AG04449 (cell line): ENCODE results near the gene AVL9.

Experiments
- CTCF ChIA-PET: fragments of 350-600 bp; formaldehyde crosslinking; extraction: SDS; loops from one replicate; lab custom pipeline; 2021; ENCODE audit warnings: antibody characterized with exemption; lab: Yijun Ruan, JAX
- POLR2A ChIA-PET: fragments of 400-600, 350-600 bp; formaldehyde crosslinking; extraction: SDS; loops from one replicate; lab custom pipeline; 2020; ENCODE audit warnings: antibody characterized with exemption, inconsistent platforms; lab: Yijun Ruan, JAX
- DNase-seq: peaks from one replicate; pipeline ENCODE4 v3.0.0-alpha.2; 2010; ENCODE audit warnings: low read depth, low spot score
- H3K4me3 ChIP-seq: 2 replicates; pipeline ENCODE4 v1.5.1; 2011; ENCODE audit warnings: low read depth, mild to moderate bottlenecking, control low read depth, low read length
- TF ChIP-seq, protein P1 (sequence below): IDR thresholded peaks from one replicate; pipeline ENCODE4 v1.5.1; 2011; ENCODE audit warnings: mild to moderate bottlenecking, moderate library complexity, low read length, control low read depth, inconsistent platforms; ENCODE audit not compliant: insufficient read depth; ENCODE audit errors: missing control alignments

The AVL9 gene

DNA sequence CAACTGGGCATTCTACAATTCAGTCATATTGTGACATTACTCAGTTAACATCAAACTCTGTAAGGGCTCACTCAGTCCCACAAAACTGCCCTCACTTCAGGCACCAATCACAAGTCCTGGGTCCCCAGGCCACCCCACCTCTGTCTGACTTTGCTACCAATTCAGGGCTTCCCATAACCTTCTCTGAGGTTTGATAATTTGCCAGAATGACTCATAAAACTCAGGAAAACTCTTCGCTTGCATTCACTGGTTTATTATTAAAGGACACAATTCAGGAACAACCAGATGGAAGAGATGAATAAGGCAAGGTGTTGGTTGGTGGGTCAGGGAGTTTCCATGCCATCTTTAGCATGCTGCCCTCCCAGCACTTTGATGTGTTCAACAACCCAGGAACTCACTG is 41.3 kb downstream of the AVL9 start:
- no peak overlapping the region for H3K4me3 ChIP-seq
- no peak for DNase-seq
- TF ChIP-seq, protein P1, sequence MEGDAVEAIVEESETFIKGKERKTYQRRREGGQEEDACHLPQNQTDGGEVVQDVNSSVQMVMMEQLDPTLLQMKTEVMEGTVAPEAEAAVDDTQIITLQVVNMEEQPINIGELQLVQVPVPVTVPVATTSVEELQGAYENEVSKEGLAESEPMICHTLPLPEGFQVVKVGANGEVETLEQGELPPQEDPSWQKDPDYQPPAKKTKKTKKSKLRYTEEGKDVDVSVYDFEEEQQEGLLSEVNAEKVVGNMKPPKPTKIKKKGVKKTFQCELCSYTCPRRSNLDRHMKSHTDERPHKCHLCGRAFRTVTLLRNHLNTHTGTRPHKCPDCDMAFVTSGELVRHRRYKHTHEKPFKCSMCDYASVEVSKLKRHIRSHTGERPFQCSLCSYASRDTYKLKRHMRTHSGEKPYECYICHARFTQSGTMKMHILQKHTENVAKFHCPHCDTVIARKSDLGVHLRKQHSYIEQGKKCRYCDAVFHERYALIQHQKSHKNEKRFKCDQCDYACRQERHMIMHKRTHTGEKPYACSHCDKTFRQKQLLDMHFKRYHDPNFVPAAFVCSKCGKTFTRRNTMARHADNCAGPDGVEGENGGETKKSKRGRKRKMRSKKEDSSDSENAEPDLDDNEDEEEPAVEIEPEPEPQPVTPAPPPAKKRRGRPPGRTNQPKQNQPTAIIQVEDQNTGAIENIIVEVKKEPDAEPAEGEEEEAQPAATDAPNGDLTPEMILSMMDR: no peak
- ChIA-PET CTCF (no interaction called here), POLR2A (no interaction called here)

DNA sequence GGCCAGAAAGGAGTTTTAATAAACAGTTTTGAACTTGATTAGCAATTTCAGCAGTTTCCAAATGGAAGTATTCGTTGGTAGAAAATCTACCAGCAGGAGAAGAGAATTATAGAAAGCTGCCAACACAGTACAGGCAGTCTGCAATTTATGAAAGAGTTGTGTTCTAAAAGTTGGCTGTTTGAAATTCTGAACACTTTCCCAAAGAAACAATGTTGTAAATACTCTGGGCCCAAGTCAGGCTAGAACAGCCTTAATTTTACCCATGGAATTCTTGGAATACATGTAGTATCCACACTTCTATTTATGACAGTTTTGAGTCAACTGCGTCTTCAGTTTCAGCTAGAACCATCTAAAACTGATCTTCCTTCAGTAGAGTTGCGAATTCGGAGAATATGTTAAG is 42.5 kb downstream of the AVL9 start:
- no peak overlapping the region for H3K4me3 ChIP-seq
- TF ChIP-seq, protein P1: no peak
- ChIA-PET CTCF (no interaction called here), POLR2A (interaction anchor here (0.6 kb wide), 1 partner anchor 422 kb away, joined by 3 read pairs; no protein-coding TSS in a partner anchor)
- no peak for DNase-seq

DNA sequence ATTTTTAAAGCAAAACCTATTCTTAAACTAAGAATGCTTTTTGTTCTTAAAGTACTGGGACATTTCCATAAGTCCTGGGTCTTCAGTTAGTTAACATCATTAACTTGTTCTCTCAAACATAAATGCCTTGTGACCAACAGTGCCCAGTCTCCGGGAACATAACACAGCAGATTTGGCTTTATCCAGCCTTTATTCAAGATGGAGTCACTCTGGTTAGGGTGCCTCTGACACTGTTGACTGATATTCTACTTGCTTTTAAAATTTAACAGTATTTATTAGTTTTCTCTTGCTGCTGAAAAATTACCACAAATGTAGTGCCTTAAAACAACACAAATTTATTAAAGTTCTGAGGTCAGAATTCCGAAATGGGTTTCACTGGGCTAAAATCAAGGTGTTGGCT is 44.1 kb downstream of the AVL9 start:
- no peak for DNase-seq
- POLR2A ChIA-PET: no interaction called here
- no peak overlapping the region for H3K4me3 ChIP-seq
- CTCF ChIA-PET: no interaction called here
- TF ChIP-seq, protein P1: no peak

DNA sequence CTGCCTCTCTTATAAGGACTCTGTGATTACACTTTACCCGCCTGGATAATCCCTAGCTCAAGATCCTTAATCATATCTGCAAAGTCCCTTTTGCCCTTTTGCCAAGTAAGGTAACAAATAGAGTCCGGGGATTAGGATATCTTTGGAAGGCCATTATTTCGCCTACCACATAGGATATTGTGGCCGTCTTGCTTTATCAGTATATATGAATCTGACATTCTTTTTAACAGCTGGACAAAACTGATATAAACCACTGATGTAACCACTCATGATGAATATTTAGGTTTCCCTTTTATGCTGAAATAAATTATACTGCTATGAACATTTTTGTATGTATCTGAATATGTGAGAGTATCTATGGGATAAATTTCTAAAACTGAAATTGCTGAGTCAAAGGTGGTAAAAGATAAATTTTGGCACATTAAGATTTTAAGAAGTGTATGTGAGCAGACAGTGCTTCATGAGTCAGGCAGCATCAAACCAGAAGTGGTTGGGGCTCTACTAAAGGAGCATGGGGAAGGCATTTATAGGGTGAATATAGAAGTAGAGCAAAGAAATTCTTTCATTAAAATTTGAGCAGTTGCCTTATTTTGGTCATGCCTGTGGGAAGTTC is 44.7 kb downstream of the AVL9 start:
- H3K4me3 ChIP-seq: no peak overlapping the region
- CTCF ChIA-PET: no interaction called here
- DNase-seq: no peak
- POLR2A ChIA-PET: no interaction called here
- TF ChIP-seq, protein P1: no peak

DNA sequence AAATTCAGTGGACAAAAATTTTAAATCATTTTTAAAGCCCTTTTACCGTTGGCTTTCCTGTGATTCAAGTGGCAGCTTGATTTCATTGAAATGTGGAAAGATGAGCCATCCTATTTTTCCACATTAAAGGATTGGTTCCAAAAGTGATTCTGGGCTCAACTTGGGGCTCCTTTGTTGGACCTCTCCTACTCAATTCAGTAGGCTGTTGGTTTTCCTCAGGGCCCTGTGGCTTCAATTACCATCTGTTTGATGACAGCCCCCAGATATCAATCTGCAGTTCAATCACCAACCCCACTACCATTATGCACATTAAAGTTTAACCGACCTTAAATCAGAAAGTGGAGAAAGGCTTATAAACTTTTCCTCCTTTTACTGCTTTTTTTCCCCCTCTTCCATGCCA is 47.3 kb downstream of the AVL9 start:
- no peak overlapping the region for H3K4me3 ChIP-seq
- ChIA-PET CTCF (no interaction called here), POLR2A (no interaction called here)
- DNase-seq: no peak
- TF ChIP-seq, protein P1: no peak

DNA sequence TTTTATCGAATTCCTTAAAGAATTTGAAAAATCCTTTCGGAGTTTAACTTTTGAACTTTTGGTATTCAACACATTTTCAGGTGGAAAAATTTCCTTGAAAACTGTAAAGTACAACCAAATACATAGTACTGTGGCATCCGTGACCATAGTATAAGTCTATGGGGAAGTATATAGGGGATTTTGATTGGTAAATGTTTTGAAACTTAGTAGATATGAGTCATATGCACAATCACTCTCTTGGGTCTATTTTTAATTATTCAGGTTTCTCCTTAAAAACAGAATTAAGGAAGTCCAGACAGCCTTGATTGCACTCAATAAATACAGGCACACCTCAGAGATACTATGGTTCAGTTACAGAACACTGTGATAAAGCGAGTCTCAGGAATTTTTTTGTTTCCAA is 64.2 kb downstream of the AVL9 start:
- no peak for DNase-seq
- TF ChIP-seq, protein P1: no peak
- H3K4me3 ChIP-seq: no peak overlapping the region
- CTCF ChIA-PET: no interaction called here
- POLR2A ChIA-PET: no interaction called here
